ENCODE data around the gene HTRA3.

DNA sequence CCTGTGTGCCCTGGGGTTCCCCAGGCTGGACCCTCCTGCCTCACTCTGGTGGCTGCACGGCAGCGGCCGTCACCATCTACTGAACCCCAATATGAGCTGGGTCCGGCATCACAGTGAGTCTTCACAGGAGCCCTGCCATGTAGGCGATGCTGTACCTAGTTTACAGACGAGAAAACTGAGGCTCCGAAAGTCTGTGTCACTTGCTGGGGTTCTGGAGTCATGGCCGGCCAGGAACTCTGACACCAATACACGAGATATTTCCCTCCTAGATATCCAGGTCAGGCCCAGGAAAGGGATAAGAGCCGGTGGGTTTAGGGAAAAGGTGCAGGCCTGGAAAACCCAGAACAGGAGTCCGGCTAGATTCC is 74.4 kb downstream of the HTRA3 start:
- TF ChIP-seq, protein P1, sequence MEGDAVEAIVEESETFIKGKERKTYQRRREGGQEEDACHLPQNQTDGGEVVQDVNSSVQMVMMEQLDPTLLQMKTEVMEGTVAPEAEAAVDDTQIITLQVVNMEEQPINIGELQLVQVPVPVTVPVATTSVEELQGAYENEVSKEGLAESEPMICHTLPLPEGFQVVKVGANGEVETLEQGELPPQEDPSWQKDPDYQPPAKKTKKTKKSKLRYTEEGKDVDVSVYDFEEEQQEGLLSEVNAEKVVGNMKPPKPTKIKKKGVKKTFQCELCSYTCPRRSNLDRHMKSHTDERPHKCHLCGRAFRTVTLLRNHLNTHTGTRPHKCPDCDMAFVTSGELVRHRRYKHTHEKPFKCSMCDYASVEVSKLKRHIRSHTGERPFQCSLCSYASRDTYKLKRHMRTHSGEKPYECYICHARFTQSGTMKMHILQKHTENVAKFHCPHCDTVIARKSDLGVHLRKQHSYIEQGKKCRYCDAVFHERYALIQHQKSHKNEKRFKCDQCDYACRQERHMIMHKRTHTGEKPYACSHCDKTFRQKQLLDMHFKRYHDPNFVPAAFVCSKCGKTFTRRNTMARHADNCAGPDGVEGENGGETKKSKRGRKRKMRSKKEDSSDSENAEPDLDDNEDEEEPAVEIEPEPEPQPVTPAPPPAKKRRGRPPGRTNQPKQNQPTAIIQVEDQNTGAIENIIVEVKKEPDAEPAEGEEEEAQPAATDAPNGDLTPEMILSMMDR (IDR thresholded peaks at IDR 0.05) = no peak
- no peak for TF ChIP-seq POLR2A (IDR thresholded peaks at IDR 0.05)
